ENCODE measurements around the gene INIP. TPM values are rescaled to one million over a fixed set of nuclear protein-coding genes. Genes with fewer than 3 reads are reported as not detected.

INIP gene
- polyA plus RNA-seq, 1 experiment = 29.2 TPM

GRCh38 chr9:112747094-112747493 is 29.2 kb upstream of the INIP start:
- no peak overlapping the region for H3K4me3 ChIP-seq (ENCODE audit: low read depth, low read length)
- no peaks in the 10 kb centered on the region for H3K9me3 ChIP-seq (ENCODE audit: control insufficient read depth, insufficient read depth, low read length)
- peaks cover 3% of the 10 kb centered on the region for H3K27me3 ChIP-seq (ENCODE audit: control insufficient read depth, insufficient read depth, low read length)
- CTCF ChIA-PET = interaction anchor here (0.6 kb wide), 2 partner anchors 46 to 156 kb away, joined by 3 to 4 read pairs; no protein-coding TSS in a partner anchor
- POLR2A ChIA-PET = no interaction called here
- TF ChIP-seq CTCF (IDR thresholded peaks at IDR 0.05; ENCODE audit: low read depth, low read length) = no peak
- H3K27ac ChIP-seq (ENCODE audit: low read depth, low read length) = no peak overlapping the region
- no peak for DNase-seq (ENCODE audit: low read depth, low spot score)

- ChIA-PET CTCF (no interaction called here), POLR2A (no interaction called here)
- Histone ChIP-seq H3K9me3 (ENCODE audit: control insufficient read depth, insufficient read depth, low read length) (peaks cover 4% of the 10 kb centered on the region; the same call in 1 of the 2 replicates), H3K27ac (ENCODE audit: low read depth, low read length) (no peak overlapping the region), H3K27me3 (ENCODE audit: control insufficient read depth, insufficient read depth, low read length) (peaks cover 3% of the 10 kb centered on the region), H3K4me3 (ENCODE audit: low read depth, low read length) (no peak overlapping the region)
- no peak for DNase-seq (ENCODE audit: low read depth, low spot score)
- no peak for TF ChIP-seq CTCF (IDR thresholded peaks at IDR 0.05; ENCODE audit: low read depth, low read length)
These were observed 26.3 kb upstream of the INIP start for GRCh38 chr9:112744177-112744576.

GRCh38 chr9:112743216-112743836 is 25.4 kb upstream of the INIP start:
- no peak overlapping the region for H3K4me3 ChIP-seq (ENCODE audit: low read depth, low read length)
- no peak for DNase-seq (ENCODE audit: low read depth, low spot score)
- ChIA-PET CTCF (interaction anchor here (0.6 to 1.1 kb wide), 2 partner anchors 132 to 311 kb away, joined by 3 to 4 read pairs; no protein-coding TSS in a partner anchor), POLR2A (no interaction called here)
- peaks cover 4% of the 10 kb centered on the region; the same call in 1 of the 2 replicates for H3K9me3 ChIP-seq (ENCODE audit: control insufficient read depth, insufficient read depth, low read length)
- peak; percentile 22; the same call in 1 of the 2 replicates for TF ChIP-seq CTCF (IDR thresholded peaks at IDR 0.05; ENCODE audit: low read depth, low read length)
- peaks cover 3% of the 10 kb centered on the region for H3K27me3 ChIP-seq (ENCODE audit: control insufficient read depth, insufficient read depth, low read length)
- H3K27ac ChIP-seq (ENCODE audit: low read depth, low read length) = no peak overlapping the region

- POLR2A ChIA-PET = no interaction called here
These were observed 17.0 kb upstream of the INIP start for GRCh38 chr9:112734892-112735291.

More at GRCh38 chr9:112734892-112735291, 17.0 kb upstream of the INIP start:
- H3K27ac ChIP-seq (ENCODE audit: low read depth, low read length) = no peak overlapping the region
- DNase-seq (ENCODE audit: low read depth, low spot score) = no peak
- no peak for TF ChIP-seq CTCF (IDR thresholded peaks at IDR 0.05; ENCODE audit: low read depth, low read length)
- no peaks in the 10 kb centered on the region for H3K27me3 ChIP-seq (ENCODE audit: control insufficient read depth, insufficient read depth, low read length)
- no peaks in the 10 kb centered on the region for H3K9me3 ChIP-seq (ENCODE audit: control insufficient read depth, insufficient read depth, low read length)
- no peak overlapping the region for H3K4me3 ChIP-seq (ENCODE audit: low read depth, low read length)
- CTCF ChIA-PET = no interaction called here

All from AG04450 (cell line).